Measurements from ENCODE around the gene COG5. TPM values are rescaled to one million over a fixed set of nuclear protein-coding genes. Genes with fewer than 3 reads are reported as not detected.

COG5 gene
- total and polyA plus RNA-seq, 9 of the 15 experiments (the other 6 are each of a cell fraction or from before 2014, with no cell fraction given) = 15.3 to 75.1 (median 56.4) TPM

- no peak for TF ChIP-seq CHD7 (IDR thresholded peaks at IDR 0.05; ENCODE audit: low read depth, low read length)
Measured at GRCh38 chr7:107570298-107570697, 6.6 kb upstream of the COG5 start (continued).
